ENCODE data around the gene CUL9.

- TF ChIP-seq POLR2AphosphoS5 (IDR thresholded peaks at IDR 0.05) (no peak), CTCF (IDR thresholded peaks at IDR 0.05) (no peak), POLR2A (IDR thresholded peaks at IDR 0.05) (no peak), EP300 (IDR thresholded peaks at IDR 0.05; ENCODE audit: low read depth) (no peak)
These were observed 34.1 kb upstream of the CUL9 start for GRCh38 chr6:43147691-43148477.
